ENCODE data around the gene NME4.
A peak's percentile ranks its signal among the peaks of the same experiment; 100 is the strongest.
"Not testable (repeated sequence)": the region's sequence is repeated elsewhere in the genome, so short reads cannot be mapped to it uniquely, and the experiment has no call there.

The NME4 gene

DNA sequence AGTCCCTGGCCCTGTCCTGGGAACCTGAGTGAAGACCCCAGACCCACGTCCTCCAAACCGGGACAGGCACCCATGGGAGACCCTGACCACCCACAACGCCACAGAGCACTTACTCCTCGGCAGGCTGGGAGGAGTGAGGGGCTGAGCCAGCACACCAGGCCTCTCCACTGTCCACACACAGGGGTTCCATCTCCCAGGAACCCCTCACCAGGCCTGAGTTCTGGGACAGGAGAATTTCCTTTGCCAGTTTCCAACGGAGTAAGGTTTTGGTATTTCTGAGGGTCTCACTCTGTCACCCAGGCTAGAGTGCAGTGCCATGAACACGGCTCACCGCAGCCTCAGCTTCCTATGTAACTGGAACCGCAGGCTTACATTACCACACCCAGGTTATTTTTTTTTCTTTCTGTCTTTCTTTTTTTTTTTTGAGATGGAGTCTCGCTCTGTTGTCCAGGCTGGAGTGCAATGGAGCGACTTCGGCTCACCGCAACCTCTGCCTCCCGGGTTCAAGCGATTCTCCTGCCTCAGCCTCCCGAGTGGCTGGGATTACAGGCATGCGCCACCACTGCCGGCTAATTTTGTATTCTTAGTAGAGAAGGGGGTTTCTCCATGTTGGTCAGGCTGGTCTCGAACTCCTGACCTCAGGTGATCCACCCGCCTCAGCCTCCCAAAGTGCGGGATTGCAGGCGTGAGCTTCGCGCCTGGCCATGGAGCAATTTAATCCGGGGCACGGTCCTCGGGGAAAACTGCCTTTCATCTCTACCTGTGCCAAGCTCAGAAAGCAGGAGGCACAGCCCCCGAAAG lies 16.8 kb upstream of the NME4 start:
- Mint-ChIP-seq H3K27ac (peak overlapping the region; percentile 82), H3K4me1 (peaks cover 18% of the 10 kb centered on the region), H3K9me3 (no peaks in the 10 kb centered on the region), H3K36me3 (peaks cover 2% of the 10 kb centered on the region), H3K4me3 (peak overlapping the region; percentile 60)
- ATAC-seq (no peak), DNase-seq (ENCODE audit: low spot score in 2 of 2) (no peak)

DNA sequence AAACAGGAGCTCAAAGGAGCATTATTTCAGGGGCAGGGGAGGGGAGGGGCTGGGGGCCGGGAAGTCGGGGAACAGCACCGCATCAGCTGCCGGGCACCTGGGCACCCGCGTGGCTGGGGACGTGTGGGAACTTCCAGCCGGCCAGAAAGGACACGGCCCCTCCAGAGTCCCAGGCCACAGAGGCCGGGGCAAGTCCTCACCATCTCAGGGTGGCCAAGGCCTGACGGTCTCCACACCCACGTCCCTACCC lies 16.3 kb upstream of the NME4 start:
- ATAC-seq (no peak), DNase-seq (ENCODE audit: low spot score in 2 of 2) (no peak)
- Mint-ChIP-seq H3K4me3 (peak overlapping the region; percentile 60), H3K9me3 (no peaks in the 10 kb centered on the region), H3K4me1 (peaks cover 18% of the 10 kb centered on the region), H3K27ac (no peak overlapping the region), H3K36me3 (no peaks in the 10 kb centered on the region)

DNA sequence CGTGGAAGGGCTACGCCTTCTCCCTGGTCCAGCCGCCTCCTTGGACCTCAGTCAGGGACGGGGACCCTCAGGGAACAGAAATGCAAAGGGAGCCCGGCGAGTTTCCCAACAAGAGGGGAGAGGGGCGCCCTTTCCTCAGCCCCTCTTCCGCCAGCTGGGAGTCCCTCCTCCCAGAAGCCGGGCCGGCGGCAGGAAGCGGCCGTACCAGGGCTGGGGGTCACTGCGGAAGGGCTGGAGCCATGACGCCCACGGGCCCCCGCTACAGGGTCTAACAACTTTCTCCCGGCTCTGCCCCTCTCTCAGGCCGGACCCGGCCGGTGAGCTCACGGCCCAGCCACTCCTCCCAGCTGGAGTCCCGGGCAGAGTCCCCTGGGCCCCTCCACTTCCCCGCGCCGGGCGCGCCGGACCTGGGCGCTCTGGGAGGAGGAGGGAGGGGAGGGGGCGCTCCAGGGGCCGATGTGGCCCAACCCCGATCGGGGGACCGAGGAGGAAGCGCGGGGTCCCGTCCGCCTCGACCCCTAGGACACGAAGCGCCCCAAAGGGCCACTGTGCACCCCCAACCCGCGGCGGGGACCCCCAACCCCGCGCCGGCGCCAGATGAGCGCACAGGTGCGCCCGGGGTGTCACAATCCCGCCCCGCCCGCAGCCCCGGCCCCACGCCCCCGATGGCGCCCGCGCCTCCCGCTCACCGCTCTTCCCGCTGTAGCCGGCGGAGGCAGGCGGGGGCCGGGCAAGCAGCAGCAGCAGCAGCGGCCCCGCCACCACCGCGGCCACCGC lies 15.8 kb upstream of the NME4 start:
- H3K4me3 Mint-ChIP-seq, result peak overlapping the region; percentile 60
- H3K4me1 Mint-ChIP-seq, result peaks cover 18% of the 10 kb centered on the region
- peak; percentile 69 for ATAC-seq
- no peak overlapping the region for H3K27ac Mint-ChIP-seq
- no peak for DNase-seq (ENCODE audit: low spot score in 2 of 2)
- H3K36me3 Mint-ChIP-seq, result no peaks in the 10 kb centered on the region
- no peaks in the 10 kb centered on the region for H3K9me3 Mint-ChIP-seq

DNA sequence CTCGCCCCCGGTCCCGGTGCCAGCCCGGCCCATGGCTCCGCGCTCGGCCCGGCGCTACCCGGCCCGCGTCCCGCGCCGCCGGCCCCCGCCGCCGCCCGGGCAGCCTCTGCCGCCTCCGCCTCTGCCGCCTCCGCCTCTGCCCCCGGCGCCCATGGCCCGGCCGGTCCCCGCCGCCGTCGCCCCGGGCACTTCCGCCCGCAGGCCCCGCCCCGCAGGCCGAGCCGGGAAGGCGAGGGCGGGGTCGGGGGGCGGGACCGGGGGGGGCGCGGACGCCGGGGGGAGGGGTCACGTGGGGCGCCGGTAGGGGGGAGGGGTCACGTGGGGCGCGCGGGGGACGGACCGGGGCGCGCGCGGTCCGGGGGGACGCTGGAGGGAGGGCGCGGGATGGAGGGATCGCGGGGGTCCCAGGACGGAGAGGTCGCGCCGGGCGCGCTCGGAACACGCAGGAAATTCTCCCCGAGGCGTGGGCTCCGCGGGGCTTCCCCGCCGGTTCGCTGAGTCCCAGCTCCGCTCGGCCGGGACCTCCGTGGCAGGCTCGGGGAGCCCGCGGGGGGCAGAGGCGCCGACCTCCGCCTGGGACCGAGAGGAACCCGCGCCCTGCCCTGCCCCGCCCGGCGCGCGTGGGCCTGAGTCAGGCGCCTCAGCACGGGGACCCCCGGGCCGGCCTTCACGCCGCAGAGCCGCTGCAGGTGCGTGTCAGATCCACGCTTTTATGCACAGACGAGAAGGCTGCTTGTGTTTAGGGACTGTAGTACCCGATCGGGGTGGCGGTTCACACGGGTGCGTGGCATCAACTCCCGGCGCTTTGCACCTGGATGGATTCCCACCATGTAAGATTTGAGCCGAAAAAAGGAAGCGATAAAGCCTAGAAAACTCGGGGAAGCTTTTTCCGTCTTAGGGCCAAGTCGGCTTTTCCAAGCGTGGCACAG lies 14.9 kb upstream of the NME4 start, which contains the start of gene PGAP6:
Gene PGAP6 (minus strand): TSS at position 190 of the 929 bp plus-strand sequence. CDS start 157 bp downstream, at position 33.
- H3K9me3 Mint-ChIP-seq, result no peaks in the 10 kb centered on the region
- H3K4me3 Mint-ChIP-seq, result peak within 1 kb of the TSS; percentile 60
- ATAC-seq (peak; percentile 73), DNase-seq (ENCODE audit: low spot score in 2 of 2) (peak; percentile 51 to 79)
- no peaks in the 10 kb centered on the region for H3K36me3 Mint-ChIP-seq
- H3K27ac Mint-ChIP-seq, result peak within 1 kb of the TSS; percentile 26
- peaks cover 18% of the 10 kb centered on the region for H3K4me1 Mint-ChIP-seq

DNA sequence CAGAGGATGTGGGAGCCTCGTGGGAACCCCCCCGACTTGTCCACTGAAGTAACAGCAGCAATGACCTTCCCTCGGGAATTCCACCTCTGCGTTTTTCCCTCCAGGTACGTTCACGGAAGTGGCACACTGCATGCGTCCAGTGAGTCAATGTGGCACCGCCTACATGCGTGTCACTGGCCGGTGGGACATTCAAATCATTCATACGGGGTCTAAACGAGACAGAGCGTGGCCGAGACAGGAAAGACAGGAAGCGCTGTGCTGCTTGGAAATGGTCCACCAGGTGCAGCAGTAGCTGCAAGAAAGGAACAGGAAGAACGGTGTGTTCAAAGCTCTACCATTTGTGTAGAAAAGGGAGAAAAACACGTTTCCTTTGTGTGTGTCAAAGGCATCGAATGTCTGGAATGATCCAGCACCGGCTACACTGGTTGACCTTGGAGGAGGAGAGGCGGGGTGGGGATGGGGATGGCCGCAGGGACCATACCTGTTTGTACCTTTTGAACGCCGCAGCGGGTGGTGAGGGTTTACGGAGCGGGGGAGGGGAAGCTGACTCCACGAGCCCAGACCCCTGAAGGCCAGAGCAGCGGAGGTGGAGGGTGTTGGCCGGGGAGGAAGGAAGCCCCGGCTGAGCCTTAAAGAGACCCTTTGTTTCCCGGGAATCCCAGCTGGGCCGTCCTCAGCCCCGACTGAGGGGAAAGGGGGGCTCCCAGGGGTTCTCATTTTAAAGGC lies 13.5 kb upstream of the NME4 start:
- peaks cover 18% of the 10 kb centered on the region for H3K4me1 Mint-ChIP-seq
- DNase-seq (ENCODE audit: low spot score in 2 of 2) (peak in 1 of 2 donors; percentile 79), ATAC-seq (peak; percentile 71)
- peak overlapping the region; percentile 26 for H3K27ac Mint-ChIP-seq
- H3K9me3 Mint-ChIP-seq, result no peaks in the 10 kb centered on the region
- no peaks in the 10 kb centered on the region for H3K36me3 Mint-ChIP-seq
- peak overlapping the region; percentile 60 for H3K4me3 Mint-ChIP-seq

DNA sequence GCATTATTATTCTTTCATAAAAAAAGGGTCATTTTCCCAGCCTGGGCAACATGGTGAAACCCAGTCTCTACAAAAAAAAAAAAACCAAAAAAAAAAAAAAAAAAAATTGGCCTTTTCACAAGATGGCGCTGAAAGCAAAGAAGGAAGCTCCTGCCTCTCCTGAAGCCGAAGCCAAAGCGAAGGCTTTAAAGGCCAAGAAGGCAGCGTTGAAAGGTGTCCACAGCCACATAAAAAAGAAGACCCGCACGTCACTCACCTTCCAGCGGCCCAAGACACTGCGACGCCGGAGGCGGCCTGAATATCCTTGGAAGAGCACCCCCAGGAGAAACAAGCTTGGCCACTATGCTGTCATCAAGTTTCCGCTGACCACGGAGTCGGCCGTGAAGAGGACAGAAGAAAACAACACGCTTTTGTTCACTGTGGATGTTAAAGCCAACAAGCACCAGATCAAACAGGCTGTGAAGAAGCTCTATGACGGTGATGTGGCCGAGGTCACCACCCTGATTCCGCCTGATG lies 10.3 kb upstream of the NME4 start:
- Mint-ChIP-seq H3K27ac (no peak overlapping the region), H3K4me3 (no peak overlapping the region), H3K36me3 (peaks cover under 1% of the 10 kb centered on the region), H3K9me3 (no peaks in the 10 kb centered on the region), H3K4me1 (peaks cover 12% of the 10 kb centered on the region)
- DNase-seq (ENCODE audit: low spot score in 2 of 2) (no peak), ATAC-seq (no peak)

DNA sequence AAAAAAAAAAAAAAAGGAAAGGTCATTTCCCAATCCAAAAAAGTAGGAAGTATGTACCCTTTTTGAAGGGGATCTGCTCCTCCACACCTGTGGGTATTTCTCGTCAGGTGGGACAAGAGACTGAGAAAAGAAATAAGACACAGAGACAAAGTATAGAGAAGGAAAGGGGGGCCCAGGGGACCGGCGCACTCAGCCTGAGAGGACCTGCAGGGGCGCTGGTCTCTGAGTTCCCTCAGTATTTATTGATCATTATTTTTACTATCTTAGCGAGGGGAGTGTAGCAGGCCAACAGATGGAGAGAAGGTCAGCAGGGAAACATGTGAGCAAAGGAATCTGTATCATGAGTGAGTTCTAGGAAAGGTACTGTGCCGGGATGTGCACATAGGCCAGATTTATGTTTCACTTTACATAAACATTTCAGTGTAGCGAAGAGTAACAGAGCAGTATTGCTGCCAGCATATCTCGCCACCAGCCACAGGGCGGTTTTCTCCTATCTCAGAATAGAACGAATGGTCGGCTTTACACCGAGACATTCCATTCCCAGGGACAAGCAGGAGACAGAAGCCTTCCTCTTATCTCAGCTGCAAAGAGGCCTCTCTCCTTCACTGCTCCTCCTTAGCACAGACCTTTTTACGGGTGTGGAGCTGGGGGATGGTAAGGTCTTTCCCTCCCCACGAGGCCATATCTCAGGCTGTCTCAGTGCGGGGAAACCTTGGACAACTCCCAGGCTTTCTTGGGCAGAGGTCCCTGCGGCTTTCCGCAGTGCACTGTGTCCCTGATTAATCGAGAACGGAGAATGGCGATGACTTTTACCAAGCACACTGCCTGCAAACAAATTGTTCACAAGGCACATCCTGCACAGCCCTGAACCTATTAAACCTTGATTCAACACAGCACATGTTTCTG lies 9.0 kb upstream of the NME4 start:
- not testable (repeated sequence) for H3K4me3 Mint-ChIP-seq; DNase-seq (ENCODE audit: low spot score in 2 of 2); H3K27ac Mint-ChIP-seq

DNA sequence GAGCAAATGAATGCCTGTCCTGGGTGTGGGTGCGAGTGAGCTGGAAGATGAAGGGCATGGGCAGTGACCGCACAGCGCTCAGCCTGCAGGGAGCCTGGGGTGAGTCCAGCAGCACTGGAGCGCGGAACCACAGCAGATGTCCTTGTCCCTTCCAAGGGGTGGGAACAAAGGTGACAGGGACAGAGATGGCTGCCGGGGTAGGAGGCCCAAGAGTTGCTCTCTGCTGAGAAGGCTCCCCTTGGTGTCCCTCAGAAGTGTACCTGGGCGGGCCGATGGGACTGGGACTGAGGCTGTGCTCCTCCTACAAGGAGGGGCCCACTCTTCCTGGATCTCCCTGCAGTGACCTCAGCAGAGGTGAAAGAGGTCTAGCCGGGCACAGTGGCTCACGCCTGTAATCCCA lies 7.6 kb upstream of the NME4 start:
- ATAC-seq, result no peak
- Mint-ChIP-seq H3K4me1 (peaks cover 15% of the 10 kb centered on the region), H3K9me3 (no peaks in the 10 kb centered on the region), H3K27ac (peak overlapping the region; percentile 43), H3K36me3 (peaks cover 8% of the 10 kb centered on the region), H3K4me3 (no peak overlapping the region)
- no peak for DNase-seq (ENCODE audit: low spot score in 2 of 2)

More for the DNA sequence above, 9.0 kb upstream of the NME4 start:
- ATAC-seq, H3K36me3 Mint-ChIP-seq, H3K9me3 Mint-ChIP-seq: not testable (repeated sequence)
- H3K4me1 Mint-ChIP-seq, result peaks cover 21% of the 10 kb centered on the region

DNA sequence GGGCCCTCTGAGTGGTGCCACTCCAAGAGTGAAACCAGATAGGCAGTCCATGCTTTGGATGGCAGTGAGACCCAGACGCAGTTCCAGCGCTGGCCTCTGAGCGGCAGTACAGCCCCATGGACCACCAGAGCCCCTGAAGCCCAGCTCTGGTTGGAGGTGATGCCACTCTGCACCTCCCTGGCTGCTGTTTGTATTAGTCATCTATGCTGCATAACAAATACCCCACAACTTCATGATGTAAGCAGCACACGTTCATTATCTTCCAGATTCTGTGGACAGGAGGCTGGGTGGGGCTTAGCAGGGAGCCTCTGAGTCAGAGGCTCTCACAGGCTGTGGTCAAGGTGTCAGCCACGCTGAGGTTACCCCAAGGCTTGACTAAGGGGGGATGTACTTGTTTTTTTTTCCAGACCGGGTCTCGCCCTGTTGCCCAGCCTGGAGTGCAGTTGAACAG lies 5.1 kb upstream of the NME4 start:
- Mint-ChIP-seq H3K27ac (peak overlapping the region; percentile 85), H3K9me3 (no peaks in the 10 kb centered on the region), H3K4me3 (peak overlapping the region; percentile 32), H3K36me3 (peaks cover 13% of the 10 kb centered on the region), H3K4me1 (peaks cover 21% of the 10 kb centered on the region)
- ATAC-seq, result peak; percentile 93
- peak; percentile 74 to 94 for DNase-seq (ENCODE audit: low spot score in 2 of 2)

DNA sequence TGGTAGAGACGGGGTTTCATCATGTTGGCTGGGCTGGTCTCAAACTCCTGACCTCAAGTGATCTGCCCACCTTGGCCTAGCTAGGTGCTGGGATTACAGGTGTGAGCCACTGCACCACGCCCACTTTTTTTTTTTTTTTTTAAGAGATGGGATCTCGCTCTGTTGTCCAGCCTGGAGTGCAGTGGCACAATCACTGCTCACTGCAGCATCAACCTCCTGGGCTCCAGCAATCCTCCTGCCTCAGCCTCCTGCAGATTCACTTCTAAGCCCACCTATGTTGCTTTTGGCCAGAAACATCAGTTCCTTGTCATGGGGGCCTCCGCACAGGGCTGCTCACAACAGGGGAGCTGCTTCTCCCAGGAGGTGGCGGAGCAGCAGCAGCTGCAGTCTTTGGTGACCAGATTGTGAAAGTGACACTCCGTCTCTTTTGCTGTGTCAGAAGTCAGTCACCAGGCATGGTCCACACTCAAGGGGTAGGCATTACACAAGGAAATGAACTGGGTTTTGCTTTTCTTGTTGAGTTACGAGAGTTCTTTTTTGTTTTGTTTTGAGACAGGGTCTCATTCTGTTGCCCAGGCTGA lies 4.5 kb upstream of the NME4 start:
- peak overlapping the region; percentile 85 for H3K27ac Mint-ChIP-seq
- peak overlapping the region; percentile 32 for H3K4me3 Mint-ChIP-seq
- peak; percentile 78 for ATAC-seq
- peaks cover 13% of the 10 kb centered on the region for H3K36me3 Mint-ChIP-seq
- peaks cover 21% of the 10 kb centered on the region for H3K4me1 Mint-ChIP-seq
- H3K9me3 Mint-ChIP-seq, result no peaks in the 10 kb centered on the region
- no peak for DNase-seq (ENCODE audit: low spot score in 2 of 2)

DNA sequence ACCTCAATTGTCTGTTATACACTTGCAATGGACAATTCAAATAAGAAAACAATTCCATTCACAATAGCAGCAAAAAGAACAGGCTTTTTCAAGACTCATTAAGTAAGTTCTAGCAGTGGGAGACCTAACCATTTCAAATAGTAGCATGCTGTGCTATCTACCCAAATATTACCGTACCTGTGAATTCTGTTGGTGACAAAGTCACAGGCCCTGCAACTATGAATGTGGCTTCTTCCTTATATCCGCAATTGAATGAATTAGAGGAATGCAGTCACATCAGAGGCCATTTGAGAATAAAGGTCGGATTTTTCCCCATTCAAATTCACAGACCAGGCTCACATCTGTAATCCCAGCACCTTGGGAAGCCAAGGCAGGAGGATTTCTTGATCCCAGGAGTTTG lies 800 bp upstream of the NME4 start:
- DNase-seq (ENCODE audit: low spot score in 2 of 2) (no peak), ATAC-seq (no peak)
- Mint-ChIP-seq H3K4me3 (peak overlapping the region; percentile 71), H3K36me3 (peaks cover 25% of the 10 kb centered on the region), H3K4me1 (peaks cover 36% of the 10 kb centered on the region), H3K27ac (no peak overlapping the region), H3K9me3 (no peaks in the 10 kb centered on the region)

DNA sequence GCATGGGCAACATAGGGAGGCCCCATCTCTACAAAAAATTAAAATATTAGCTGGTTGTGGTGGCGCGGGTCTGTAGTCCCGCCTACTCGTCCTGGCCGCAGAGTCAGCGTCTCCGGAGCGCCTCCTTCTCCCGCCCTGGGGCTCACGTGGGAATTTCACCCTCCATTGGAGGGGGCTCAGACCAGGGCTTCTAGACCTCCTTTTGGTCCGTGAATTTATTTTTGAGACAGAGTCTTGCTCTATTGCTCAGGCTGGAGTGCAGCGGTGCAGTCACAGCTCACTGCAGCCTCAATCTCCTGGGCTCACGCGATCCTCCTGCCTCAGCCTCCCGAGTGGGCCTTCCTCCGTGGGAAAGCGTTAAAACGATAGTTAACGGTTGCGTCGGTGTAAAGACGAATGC lies 394 bp upstream of the NME4 start:
- H3K4me3 Mint-ChIP-seq, result peak overlapping the region; percentile 71
- peaks cover 25% of the 10 kb centered on the region for H3K36me3 Mint-ChIP-seq
- ATAC-seq (no peak), DNase-seq (ENCODE audit: low spot score in 2 of 2) (peak in 1 of 2 donors; percentile 52)
- H3K9me3 Mint-ChIP-seq, result no peaks in the 10 kb centered on the region
- H3K27ac Mint-ChIP-seq, result no peak overlapping the region
- H3K4me1 Mint-ChIP-seq, result peaks cover 36% of the 10 kb centered on the region

DNA sequence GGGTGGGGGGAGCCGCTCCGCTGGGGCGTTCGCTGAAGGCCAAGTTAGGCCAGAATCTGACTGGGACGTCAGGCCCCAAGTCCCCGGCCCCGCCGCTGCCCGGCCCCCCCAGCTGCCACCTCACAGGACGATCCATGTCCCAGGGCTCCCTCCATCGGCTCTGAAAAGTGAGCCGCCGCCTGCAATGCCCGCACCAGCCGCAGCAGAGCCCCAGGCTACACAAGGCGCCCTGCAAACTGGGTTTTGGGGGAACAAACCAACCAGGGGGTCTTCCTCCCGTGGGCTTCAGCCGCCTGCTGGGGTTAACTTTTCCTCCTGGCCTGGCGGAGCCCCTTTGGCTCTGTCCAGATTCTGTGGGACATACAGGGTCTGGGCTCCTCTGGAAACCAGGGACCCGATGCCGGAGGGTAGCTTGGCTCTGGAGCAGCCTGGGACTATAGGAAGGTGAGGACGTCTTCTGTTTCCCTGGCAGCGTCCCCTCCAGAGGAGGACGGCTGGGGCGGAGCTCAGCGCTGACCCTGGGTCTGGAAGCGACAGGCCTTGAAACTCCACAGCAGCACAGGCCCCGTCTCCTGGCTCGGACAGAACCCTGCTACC lies 835 bp downstream of the NME4 start:
- ATAC-seq (no peak), DNase-seq (ENCODE audit: low spot score in 2 of 2) (no peak)
- peak overlapping the region; percentile 40 for H3K27ac Mint-ChIP-seq
- peaks cover 17% of the 10 kb centered on the region for H3K36me3 Mint-ChIP-seq
- H3K4me1 Mint-ChIP-seq, result peaks cover 24% of the 10 kb centered on the region
- peak overlapping the region; percentile 58 for H3K4me3 Mint-ChIP-seq
- H3K9me3 Mint-ChIP-seq, result no peaks in the 10 kb centered on the region

All from stimulated activated effector memory CD8-positive, alpha-beta T cell treated with anti-CD3 and anti-CD28 coated beads, Interleukin-12 subunit alpha, Interleukin-12 subunit beta, amount 100 ng/mL, for 72 hours (primary cell).